Suprapubic skin (tissue), 4 donors: ENCODE results near the gene GIT2.

Experiments
- CTCF ChIP-seq, 2 donors: fragments of 200-600 bp in 1 of 2; fragments of 450-650 bp in 1 of 2; sonication (generic) in 1 of 2; IDR thresholded peaks; one replicate each; pipeline ENCODE4 v1.5.1; 2016 to 2019; ENCODE audit warnings: antibody characterized with exemption in 2 of 2, mild to moderate bottlenecking in 1 of 2, moderate library complexity in 1 of 2
- EP300 ChIP-seq: sonication (generic); formaldehyde crosslinking; IDR thresholded peaks from one replicate; pipeline ENCODE4 v1.6.1; 2017; ENCODE audit warnings: antibody characterized with exemption
- POLR2A ChIP-seq, 2 donors: fragments of 450-650 bp; IDR thresholded peaks; one replicate each; pipeline ENCODE4 v1.6.1; 2017; ENCODE audit warnings: antibody characterized with exemption in 2 of 2, mild to moderate bottlenecking in 2 of 2, moderate library complexity in 2 of 2
- POLR2AphosphoS5 ChIP-seq, 3 donors: sonication (generic); formaldehyde crosslinking; IDR thresholded peaks; one replicate each; pipeline ENCODE4 v1.6.1; 2017; ENCODE audit warnings: antibody characterized with exemption in 3 of 3

- TF ChIP-seq CTCF (IDR thresholded peaks at IDR 0.05) (no peak), POLR2AphosphoS5 (IDR thresholded peaks at IDR 0.05) (no peak), POLR2A (IDR thresholded peaks at IDR 0.05) (no peak), EP300 (no peak)
Measured at GRCh38 chr12:110012659-110013058, 16.5 kb upstream of the GIT2 start.
